Panc1 (cell line): ENCODE data around the gene CWH43. TPM values are rescaled to one million over a fixed set of nuclear protein-coding genes. Genes with fewer than 3 reads are reported as not detected.

Experiments used
- ATAC-seq: fragments of 200-7000 bp; cut with Tn5 transposase; 2 replicates; pipeline ENCODE4 v1.9.1; 2020; ENCODE audit warnings: mild to moderate bottlenecking, moderate library complexity
- BruUV-seq: library from RNA; stranded (reverse); fragments of 400-500 nt; replicated peaks from 2 replicates; lab custom pipeline; 2021; lab: Mats Ljungman, UMichigan
- CTCF ChIA-PET: fragments of 300-600 bp; sonication (Branson Sonifier 250); formaldehyde crosslinking; loops from one replicate; lab custom pipeline; 2022; ENCODE audit warnings: antibody characterized with exemption; lab: Charles Lee
- POLR2A ChIA-PET: fragments of 300-600 bp; sonication (Branson Sonifier 250); formaldehyde crosslinking; loops from one replicate; lab custom pipeline; 2022; ENCODE audit warnings: antibody characterized with exemption; lab: Charles Lee
- DNase-seq: peaks from one replicate; pipeline ENCODE4 v3.0.0-alpha.2; 2010; ENCODE audit warnings: low read depth, low spot score
- H3K27ac ChIP-seq: 2 replicates; pipeline ENCODE4 v1.5.1; 2011; ENCODE audit warnings: mild to moderate bottlenecking, low read length, inconsistent platforms
- H3K27me3 ChIP-seq: fragments of 200-500 bp; sonication (Bioruptor generic); 2 replicates; pipeline ENCODE4 v1.6.0; 2014; ENCODE audit warnings: low read length, inconsistent platforms; ENCODE audit not compliant: control insufficient read depth, insufficient read depth
- H3K36me3 ChIP-seq: fragments of 200-500 bp; sonication (Bioruptor generic); 2 replicates; pipeline ENCODE4 v1.5.1; 2014; ENCODE audit warnings: inconsistent platforms, mild to moderate bottlenecking, low read length, moderate library complexity; ENCODE audit not compliant: control insufficient read depth, insufficient read depth
- H3K4me1 ChIP-seq: 2 replicates; pipeline ENCODE4 v1.5.1; 2011; ENCODE audit warnings: inconsistent platforms, mild to moderate bottlenecking, low read length, moderate library complexity; ENCODE audit not compliant: control insufficient read depth, insufficient read depth
- H3K4me3 ChIP-seq, 2 experiments: 2 replicates each; pipeline ENCODE4 v1.5.1; 2011 to 2012; ENCODE audit warnings: low read depth in 2 of 2, low read length in 2 of 2, mild to moderate bottlenecking in 2 of 2, inconsistent platforms in 1 of 2, moderate library complexity in 1 of 2
- H3K9me3 ChIP-seq: fragments of 200-500 bp; sonication (Bioruptor generic); 2 replicates; pipeline ENCODE4 v1.5.1; 2014; ENCODE audit warnings: low read depth, mild to moderate bottlenecking, inconsistent platforms, low read length, moderate library complexity; ENCODE audit not compliant: control insufficient read depth, insufficient read depth
- POLR2AphosphoS5 ChIP-seq: IDR thresholded peaks from 2 replicates; pipeline ENCODE4 v1.6.1; 2012; ENCODE audit warnings: mild to moderate bottlenecking, low read depth, low read length, moderate library complexity
- SIN3A ChIP-seq: IDR thresholded peaks from 2 replicates; pipeline ENCODE4 v1.6.1; 2012; ENCODE audit warnings: low read depth, mild to moderate bottlenecking, low read length, moderate library complexity, borderline replicate concordance; ENCODE audit not compliant: insufficient read depth
- TCF7L2 ChIP-seq: IDR thresholded peaks from 2 replicates; pipeline ENCODE4 v1.6.1; 2011; ENCODE audit warnings: mild to moderate bottlenecking, low read depth, low read length, inconsistent platforms
- in situ Hi-C: cut with HindIII; loops from 2 replicates; pipeline ENCODE4 v1.10.0; 2016; ENCODE audit warnings: low sequenced_read_pairs, low pct_unique_long_range_greater_than_20kb
- intact Hi-C: fragments of 100-400 bp; cut with micrococcal nuclease; formaldehyde crosslinking; loops from one replicate; pipeline ENCODE4 v1.10.0; 2022; ENCODE audit not compliant: unreplicated experiment
- total RNA-seq: library from RNA; stranded (reverse); gene quantifications from one replicate; pipeline ENCODE4 v1.2.1, GENCODE V29; 2021; ENCODE audit not compliant: unreplicated experiment
- TF ChIP-seq, protein P1 (sequence below), 2 experiments: IDR thresholded peaks; 2 replicates each; pipeline ENCODE4 v1.6.1; 2011 to 2012; ENCODE audit warnings: low read depth in 2 of 2, control low read depth in 1 of 2, low read length in 1 of 2, mild to moderate bottlenecking in 1 of 2, moderate library complexity in 1 of 2; ENCODE audit not compliant: insufficient read depth in 1 of 2
- TF ChIP-seq, protein P2 (sequence below): fragments of 450-650 bp; IDR thresholded peaks from 2 replicates; pipeline ENCODE4 v1.5.1; 2017; ENCODE audit warnings: mild to moderate bottlenecking

Gene CWH43
- total RNA-seq, 1 experiment from 2014 or later, result not detected

DNA sequence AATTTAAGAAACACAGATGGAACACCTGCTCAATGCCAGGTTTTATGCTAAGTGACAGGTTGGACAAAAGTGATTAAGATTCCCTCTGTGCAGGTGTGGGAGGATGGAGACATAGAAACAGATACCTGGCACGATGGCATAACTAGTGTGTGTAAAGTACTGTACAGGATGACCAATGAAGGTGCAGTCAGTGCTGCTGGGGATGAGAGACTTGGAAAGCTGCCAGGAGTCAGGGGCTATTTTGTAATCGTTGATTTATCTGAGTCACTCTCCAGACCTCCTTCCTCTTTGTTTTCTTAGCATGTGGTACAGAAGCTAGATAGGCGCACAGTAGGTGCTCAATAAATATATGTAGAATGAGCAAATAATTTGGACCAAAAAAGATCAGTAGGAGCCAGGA, 58.2 kb downstream of the CWH43 start:
- Histone ChIP-seq H3K9me3 (no peaks in the 10 kb centered on the region), H3K27ac (no peak overlapping the region), H3K4me1 (no peaks in the 10 kb centered on the region), H3K36me3 (no peaks in the 10 kb centered on the region), H3K4me3 (no peak overlapping the region), H3K27me3 (no peaks in the 10 kb centered on the region)
- CTCF ChIA-PET, result no interaction called here
- BruUV-seq, result no TSS peak
- ATAC-seq (no peak), DNase-seq (no peak)
- intact Hi-C loops (no loop called here), in situ Hi-C loops (no loop called here)
- TF ChIP-seq TCF7L2 (no peak), POLR2AphosphoS5 (no peak), SIN3A (no peak)
- TF ChIP-seq, protein P1, sequence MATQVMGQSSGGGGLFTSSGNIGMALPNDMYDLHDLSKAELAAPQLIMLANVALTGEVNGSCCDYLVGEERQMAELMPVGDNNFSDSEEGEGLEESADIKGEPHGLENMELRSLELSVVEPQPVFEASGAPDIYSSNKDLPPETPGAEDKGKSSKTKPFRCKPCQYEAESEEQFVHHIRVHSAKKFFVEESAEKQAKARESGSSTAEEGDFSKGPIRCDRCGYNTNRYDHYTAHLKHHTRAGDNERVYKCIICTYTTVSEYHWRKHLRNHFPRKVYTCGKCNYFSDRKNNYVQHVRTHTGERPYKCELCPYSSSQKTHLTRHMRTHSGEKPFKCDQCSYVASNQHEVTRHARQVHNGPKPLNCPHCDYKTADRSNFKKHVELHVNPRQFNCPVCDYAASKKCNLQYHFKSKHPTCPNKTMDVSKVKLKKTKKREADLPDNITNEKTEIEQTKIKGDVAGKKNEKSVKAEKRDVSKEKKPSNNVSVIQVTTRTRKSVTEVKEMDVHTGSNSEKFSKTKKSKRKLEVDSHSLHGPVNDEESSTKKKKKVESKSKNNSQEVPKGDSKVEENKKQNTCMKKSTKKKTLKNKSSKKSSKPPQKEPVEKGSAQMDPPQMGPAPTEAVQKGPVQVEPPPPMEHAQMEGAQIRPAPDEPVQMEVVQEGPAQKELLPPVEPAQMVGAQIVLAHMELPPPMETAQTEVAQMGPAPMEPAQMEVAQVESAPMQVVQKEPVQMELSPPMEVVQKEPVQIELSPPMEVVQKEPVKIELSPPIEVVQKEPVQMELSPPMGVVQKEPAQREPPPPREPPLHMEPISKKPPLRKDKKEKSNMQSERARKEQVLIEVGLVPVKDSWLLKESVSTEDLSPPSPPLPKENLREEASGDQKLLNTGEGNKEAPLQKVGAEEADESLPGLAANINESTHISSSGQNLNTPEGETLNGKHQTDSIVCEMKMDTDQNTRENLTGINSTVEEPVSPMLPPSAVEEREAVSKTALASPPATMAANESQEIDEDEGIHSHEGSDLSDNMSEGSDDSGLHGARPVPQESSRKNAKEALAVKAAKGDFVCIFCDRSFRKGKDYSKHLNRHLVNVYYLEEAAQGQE (IDR thresholded peaks at IDR 0.05; ENCODE audit: insufficient read depth in 1 of 2, low read depth in 2 of 2, low read length in 1 of 2), result no peak
- TF ChIP-seq, protein P2, sequence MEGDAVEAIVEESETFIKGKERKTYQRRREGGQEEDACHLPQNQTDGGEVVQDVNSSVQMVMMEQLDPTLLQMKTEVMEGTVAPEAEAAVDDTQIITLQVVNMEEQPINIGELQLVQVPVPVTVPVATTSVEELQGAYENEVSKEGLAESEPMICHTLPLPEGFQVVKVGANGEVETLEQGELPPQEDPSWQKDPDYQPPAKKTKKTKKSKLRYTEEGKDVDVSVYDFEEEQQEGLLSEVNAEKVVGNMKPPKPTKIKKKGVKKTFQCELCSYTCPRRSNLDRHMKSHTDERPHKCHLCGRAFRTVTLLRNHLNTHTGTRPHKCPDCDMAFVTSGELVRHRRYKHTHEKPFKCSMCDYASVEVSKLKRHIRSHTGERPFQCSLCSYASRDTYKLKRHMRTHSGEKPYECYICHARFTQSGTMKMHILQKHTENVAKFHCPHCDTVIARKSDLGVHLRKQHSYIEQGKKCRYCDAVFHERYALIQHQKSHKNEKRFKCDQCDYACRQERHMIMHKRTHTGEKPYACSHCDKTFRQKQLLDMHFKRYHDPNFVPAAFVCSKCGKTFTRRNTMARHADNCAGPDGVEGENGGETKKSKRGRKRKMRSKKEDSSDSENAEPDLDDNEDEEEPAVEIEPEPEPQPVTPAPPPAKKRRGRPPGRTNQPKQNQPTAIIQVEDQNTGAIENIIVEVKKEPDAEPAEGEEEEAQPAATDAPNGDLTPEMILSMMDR, result no peak
- POLR2A ChIA-PET, result no interaction called here

DNA sequence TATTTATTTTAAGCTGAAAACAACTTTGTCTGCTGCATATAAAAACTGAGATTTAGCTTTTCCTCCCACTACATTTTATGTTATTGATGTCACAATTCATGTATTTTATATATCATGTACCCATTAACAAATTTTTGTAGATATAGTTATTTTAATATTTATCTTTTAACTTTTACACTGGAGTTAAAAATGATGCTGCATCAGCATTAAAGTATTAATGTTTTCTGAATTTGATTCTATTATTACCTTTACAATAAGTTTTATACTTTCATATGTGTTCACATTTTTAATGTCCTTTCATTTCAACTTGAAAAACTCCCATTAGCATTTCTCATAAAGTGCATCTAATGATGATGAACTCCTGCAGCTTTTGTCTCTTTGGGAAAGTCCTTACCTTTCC, 72.2 kb downstream of the CWH43 start:
- TF ChIP-seq POLR2AphosphoS5, result no peak
- TF ChIP-seq, protein P2, result no peak
- TF ChIP-seq TCF7L2, result no peak
- no peak for TF ChIP-seq SIN3A
- TF ChIP-seq, protein P1 (IDR thresholded peaks at IDR 0.05; ENCODE audit: insufficient read depth in 1 of 2, low read depth in 2 of 2, low read length in 1 of 2), result no peak
- H3K4me3 ChIP-seq, result no peak overlapping the region
- ATAC-seq (no peak), DNase-seq (no peak)
- H3K36me3 ChIP-seq, result no peaks in the 10 kb centered on the region
- ChIA-PET CTCF (no interaction called here), POLR2A (no interaction called here)
- H3K4me1 ChIP-seq, result no peaks in the 10 kb centered on the region
- intact Hi-C loops (no loop called here), in situ Hi-C loops (no loop called here)
- no peak overlapping the region for H3K27ac ChIP-seq
- H3K9me3 ChIP-seq, result no peaks in the 10 kb centered on the region
- H3K27me3 ChIP-seq, result no peaks in the 10 kb centered on the region
- no TSS peak for BruUV-seq
